Measurements from ENCODE around the gene SPATA31C2. TPM values are rescaled to one million over a fixed set of nuclear protein-coding genes. Genes with fewer than 3 reads are reported as not detected.
"Not testable (repeated sequence)": the region's sequence is repeated elsewhere in the genome, so short reads cannot be mapped to it uniquely, and the experiment has no call there.

Gene SPATA31C2
- total RNA-seq, 1 donor from 2014 or later: not detected

GRCh38 chr9:88143957-88144625 is 5.8 kb upstream of the SPATA31C2 start:
- Histone ChIP-seq H3K27me3 (no peaks in the 10 kb centered on the region), H3K4me2 (no peak overlapping the region), H3K4me3 (no peak overlapping the region), H4K20me1 (ENCODE audit: low read depth) (no peaks in the 10 kb centered on the region), H2AFZ (replicated peaks) (no peak overlapping the region), H3K9ac (no peak overlapping the region), H3F3A (ENCODE audit: low read depth) (no peaks in the 10 kb centered on the region), H3K9me3 (ENCODE audit: low read depth) (no peaks in the 10 kb centered on the region), H3K36me3 (no peaks in the 10 kb centered on the region), H3K4me1 (no peaks in the 10 kb centered on the region), H3K79me2 (ENCODE audit: low read depth) (no peaks in the 10 kb centered on the region), H3K27ac (no peak overlapping the region)
- no peak for DNase-seq (ENCODE audit: low spot score)
- TF ChIP-seq EZH2phosphoT487 (IDR thresholded peaks at IDR 0.05) (no peak), CTCF (IDR thresholded peaks at IDR 0.05) (no peak), EZH2 (IDR thresholded peaks at IDR 0.05) (no peak)
- no peaks in the 10 kb centered on the region for H3K9me3 Mint-ChIP-seq
- H3K27ac Mint-ChIP-seq: no peak overlapping the region
- no peak overlapping the region for H3K4me3 Mint-ChIP-seq
- no peaks in the 10 kb centered on the region for H3K36me3 Mint-ChIP-seq
- H3K27me3 Mint-ChIP-seq (ENCODE audit: insufficient read depth, low read depth): peaks cover 2% of the 10 kb centered on the region
- no peaks in the 10 kb centered on the region for H3K4me1 Mint-ChIP-seq

GRCh38 chr9:88143179-88143578 is 4.9 kb upstream of the SPATA31C2 start:
- Histone ChIP-seq H3K9me3 (ENCODE audit: low read depth) (no peaks in the 10 kb centered on the region), H3K4me1 (no peaks in the 10 kb centered on the region), H3K27me3 (no peaks in the 10 kb centered on the region), H3K79me2 (ENCODE audit: low read depth) (no peaks in the 10 kb centered on the region), H3K4me3 (no peak overlapping the region), H4K20me1 (ENCODE audit: low read depth) (no peaks in the 10 kb centered on the region), H3F3A (ENCODE audit: low read depth) (no peaks in the 10 kb centered on the region), H3K4me2 (no peak overlapping the region), H3K36me3 (no peaks in the 10 kb centered on the region), H3K27ac (no peak overlapping the region), H2AFZ (replicated peaks) (no peak overlapping the region), H3K9ac (no peak overlapping the region)
- TF ChIP-seq CTCF (IDR thresholded peaks at IDR 0.05) (no peak), EZH2phosphoT487 (IDR thresholded peaks at IDR 0.05) (no peak), EZH2 (IDR thresholded peaks at IDR 0.05) (no peak)
- Mint-ChIP-seq H3K36me3 (no peaks in the 10 kb centered on the region), H3K27me3 (ENCODE audit: insufficient read depth, low read depth) (no peaks in the 10 kb centered on the region), H3K4me3 (no peak overlapping the region), H3K27ac (no peak overlapping the region), H3K9me3 (no peaks in the 10 kb centered on the region), H3K4me1 (no peaks in the 10 kb centered on the region)
- no peak for DNase-seq (ENCODE audit: low spot score)

GRCh38 chr9:88133552-88133951 is 4.7 kb downstream of the SPATA31C2 start:
- H3K4me1 ChIP-seq; H3K4me2 ChIP-seq; H4K20me1 ChIP-seq (ENCODE audit: low read depth); H3K36me3 ChIP-seq; H3K27ac Mint-ChIP-seq; H3K27me3 ChIP-seq; H3F3A ChIP-seq (ENCODE audit: low read depth); H3K36me3 Mint-ChIP-seq; H3K79me2 ChIP-seq (ENCODE audit: low read depth); H3K27ac ChIP-seq; H2AFZ ChIP-seq (replicated peaks); H3K9ac ChIP-seq; H3K4me3 Mint-ChIP-seq; H3K9me3 Mint-ChIP-seq; H3K4me1 Mint-ChIP-seq; H3K9me3 ChIP-seq (ENCODE audit: low read depth); H3K4me3 ChIP-seq; H3K27me3 Mint-ChIP-seq (ENCODE audit: insufficient read depth, low read depth); DNase-seq (ENCODE audit: low spot score): not testable (repeated sequence)

GRCh38 chr9:88129556-88129955 is 8.7 kb downstream of the SPATA31C2 start:
- not testable (repeated sequence) for H3K27ac ChIP-seq; H3K27ac Mint-ChIP-seq; H2AFZ ChIP-seq (replicated peaks); H3K36me3 Mint-ChIP-seq; H3K4me3 ChIP-seq; H4K20me1 ChIP-seq (ENCODE audit: low read depth); H3K4me3 Mint-ChIP-seq; H3K9me3 ChIP-seq (ENCODE audit: low read depth); DNase-seq (ENCODE audit: low spot score); H3K9ac ChIP-seq; H3F3A ChIP-seq (ENCODE audit: low read depth); H3K36me3 ChIP-seq; H3K27me3 Mint-ChIP-seq (ENCODE audit: insufficient read depth, low read depth); H3K4me1 ChIP-seq; H3K79me2 ChIP-seq (ENCODE audit: low read depth); H3K9me3 Mint-ChIP-seq; H3K4me2 ChIP-seq; H3K4me1 Mint-ChIP-seq; H3K27me3 ChIP-seq

GRCh38 chr9:88127700-88128300 is 10.5 kb downstream of the SPATA31C2 start:
- not testable (repeated sequence) for H3K4me1 ChIP-seq; H3K27me3 Mint-ChIP-seq (ENCODE audit: insufficient read depth, low read depth); H3F3A ChIP-seq (ENCODE audit: low read depth); H3K9ac ChIP-seq; H3K36me3 Mint-ChIP-seq; H3K36me3 ChIP-seq; H3K9me3 ChIP-seq (ENCODE audit: low read depth); H3K4me3 Mint-ChIP-seq; H3K27me3 ChIP-seq; H2AFZ ChIP-seq (replicated peaks); H3K27ac Mint-ChIP-seq; H3K4me2 ChIP-seq; H3K4me1 Mint-ChIP-seq; H3K27ac ChIP-seq; H3K9me3 Mint-ChIP-seq; H3K79me2 ChIP-seq (ENCODE audit: low read depth); H4K20me1 ChIP-seq (ENCODE audit: low read depth); H3K4me3 ChIP-seq; DNase-seq (ENCODE audit: low spot score)

- not testable (repeated sequence) for H3K4me3 ChIP-seq; H3K9me3 Mint-ChIP-seq; H3K27me3 Mint-ChIP-seq (ENCODE audit: insufficient read depth, low read depth); H4K20me1 ChIP-seq (ENCODE audit: low read depth); H2AFZ ChIP-seq (replicated peaks); H3K4me3 Mint-ChIP-seq; H3K27ac ChIP-seq; H3K9me3 ChIP-seq (ENCODE audit: low read depth); H3K79me2 ChIP-seq (ENCODE audit: low read depth); H3F3A ChIP-seq (ENCODE audit: low read depth); H3K36me3 Mint-ChIP-seq; H3K4me1 ChIP-seq; H3K27me3 ChIP-seq; H3K9ac ChIP-seq; H3K4me2 ChIP-seq; H3K36me3 ChIP-seq; H3K4me1 Mint-ChIP-seq; H3K27ac Mint-ChIP-seq; DNase-seq (ENCODE audit: low spot score)
These were observed 14.9 kb downstream of the SPATA31C2 start for GRCh38 chr9:88123413-88123812.
